8988T (cell line): ENCODE results near the gene C5AR1.

Experiments used
- DNase-seq: peaks from one replicate; pipeline ENCODE4 v3.0.0; 2011

C5AR1 gene

DNA sequence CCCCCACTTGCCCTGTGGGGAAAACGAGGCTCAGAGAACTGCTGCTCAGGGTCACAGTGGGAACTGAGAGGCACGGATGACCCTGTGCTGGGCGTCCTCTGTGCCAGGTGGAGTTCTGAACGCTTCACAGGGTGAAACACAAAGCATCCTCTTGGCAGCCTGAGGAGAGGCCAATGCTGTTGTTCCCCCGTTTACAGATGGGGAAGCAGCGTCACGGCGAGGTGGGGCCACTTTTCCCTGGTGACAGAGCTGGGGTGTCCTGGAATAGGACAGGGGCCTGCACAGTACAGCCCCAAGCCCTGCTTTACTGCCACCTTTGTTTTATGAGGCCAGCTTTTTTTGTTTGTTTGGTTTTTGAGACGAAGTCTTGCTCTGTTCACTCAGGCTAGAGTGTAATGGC, 61.6 kb downstream of the C5AR1 start:
- no peak for DNase-seq
